Measurements from ENCODE around the gene GABARAP. TPM values are rescaled to one million over a fixed set of nuclear protein-coding genes. Genes with fewer than 3 reads are reported as not detected.

GABARAP gene
- total RNA-seq, 2 donors from 2014 or later: 264 to 317 TPM

DNA sequence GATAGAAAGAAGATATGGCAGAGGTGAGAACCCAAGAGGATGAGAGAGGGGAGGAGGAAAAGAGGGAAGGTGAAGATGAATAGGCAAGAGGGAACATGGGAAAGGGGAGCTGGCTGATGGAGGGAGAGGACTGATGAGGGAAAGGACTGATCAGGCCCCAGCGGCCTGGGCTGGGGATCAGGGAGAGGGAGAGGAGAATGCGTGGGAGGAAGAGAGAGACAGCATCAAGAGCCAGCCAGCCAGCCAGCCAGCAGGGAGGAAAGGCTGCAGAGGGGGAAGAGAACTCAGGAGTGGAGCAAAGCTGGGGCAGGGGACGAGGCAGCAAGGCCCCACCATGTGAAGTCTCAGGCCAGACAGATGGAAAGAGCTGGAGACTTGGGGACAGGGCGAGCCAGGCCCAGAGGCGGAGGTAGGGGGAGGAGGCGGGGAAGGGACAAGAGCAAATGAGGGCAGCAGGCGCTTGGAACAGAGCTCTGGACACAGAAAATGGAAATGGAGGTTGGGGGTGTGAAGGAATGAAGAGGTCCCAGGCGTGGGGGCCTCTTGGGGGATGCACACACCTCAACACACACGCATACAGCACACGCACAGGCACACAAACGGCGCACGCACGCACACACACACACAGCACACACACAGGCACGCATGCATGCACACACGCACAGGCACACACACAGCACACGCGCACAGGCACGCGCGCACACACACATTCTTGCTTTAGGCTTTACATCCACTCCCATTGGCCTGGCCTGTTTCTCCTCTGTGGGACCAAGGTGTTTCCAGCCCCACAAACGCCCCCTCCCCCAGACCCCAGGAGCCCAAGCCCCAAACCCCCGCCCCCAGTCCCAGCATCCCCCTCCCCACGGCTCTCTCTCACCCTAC, 34.9 kb downstream of the GABARAP start:
- H3K9ac ChIP-seq (ENCODE audit: extremely low read depth, low read length, poor library complexity, severe bottlenecking): no peak overlapping the region
- H3K9me3 Mint-ChIP-seq: no peaks in the 10 kb centered on the region
- peaks cover 8% of the 10 kb centered on the region for H3K36me3 Mint-ChIP-seq (ENCODE audit: low read depth)
- H3K4me3 ChIP-seq (ENCODE audit: low read length): no peak overlapping the region
- H3K9me3 ChIP-seq (ENCODE audit: control insufficient read depth, low read length): no peaks in the 10 kb centered on the region
- peaks cover 4% of the 10 kb centered on the region for H3K4me1 ChIP-seq (ENCODE audit: control insufficient read depth, insufficient read depth, low read length)
- no peak overlapping the region for H3K27ac Mint-ChIP-seq
- H3K4me1 Mint-ChIP-seq: peaks cover 20% of the 10 kb centered on the region
- TF ChIP-seq, protein P1, sequence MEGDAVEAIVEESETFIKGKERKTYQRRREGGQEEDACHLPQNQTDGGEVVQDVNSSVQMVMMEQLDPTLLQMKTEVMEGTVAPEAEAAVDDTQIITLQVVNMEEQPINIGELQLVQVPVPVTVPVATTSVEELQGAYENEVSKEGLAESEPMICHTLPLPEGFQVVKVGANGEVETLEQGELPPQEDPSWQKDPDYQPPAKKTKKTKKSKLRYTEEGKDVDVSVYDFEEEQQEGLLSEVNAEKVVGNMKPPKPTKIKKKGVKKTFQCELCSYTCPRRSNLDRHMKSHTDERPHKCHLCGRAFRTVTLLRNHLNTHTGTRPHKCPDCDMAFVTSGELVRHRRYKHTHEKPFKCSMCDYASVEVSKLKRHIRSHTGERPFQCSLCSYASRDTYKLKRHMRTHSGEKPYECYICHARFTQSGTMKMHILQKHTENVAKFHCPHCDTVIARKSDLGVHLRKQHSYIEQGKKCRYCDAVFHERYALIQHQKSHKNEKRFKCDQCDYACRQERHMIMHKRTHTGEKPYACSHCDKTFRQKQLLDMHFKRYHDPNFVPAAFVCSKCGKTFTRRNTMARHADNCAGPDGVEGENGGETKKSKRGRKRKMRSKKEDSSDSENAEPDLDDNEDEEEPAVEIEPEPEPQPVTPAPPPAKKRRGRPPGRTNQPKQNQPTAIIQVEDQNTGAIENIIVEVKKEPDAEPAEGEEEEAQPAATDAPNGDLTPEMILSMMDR (conservative IDR thresholded peaks at IDR 0.05): no peak
- no peak for DNase-seq
- peaks cover 12% of the 10 kb centered on the region for H3K36me3 ChIP-seq (ENCODE audit: control insufficient read depth, insufficient read depth, low read length)
- H3K4me3 Mint-ChIP-seq: peak overlapping the region; percentile 32
- 82 to 85% methylated on average over 12 to 22 of the region's 24 CpGs for WGBS, 2 experiments (ENCODE audit: insufficient coverage in 1 of 2, insufficient read length in 1 of 2)
- H3K27me3 ChIP-seq (ENCODE audit: control insufficient read depth, insufficient read depth, low read length, poor library complexity, severe bottlenecking): no peaks in the 10 kb centered on the region
- peaks cover 23% of the 10 kb centered on the region for H3K27me3 Mint-ChIP-seq (ENCODE audit: insufficient read depth)
- H3K27ac ChIP-seq (ENCODE audit: low read depth, low read length): peak overlapping the region; percentile 63

DNA sequence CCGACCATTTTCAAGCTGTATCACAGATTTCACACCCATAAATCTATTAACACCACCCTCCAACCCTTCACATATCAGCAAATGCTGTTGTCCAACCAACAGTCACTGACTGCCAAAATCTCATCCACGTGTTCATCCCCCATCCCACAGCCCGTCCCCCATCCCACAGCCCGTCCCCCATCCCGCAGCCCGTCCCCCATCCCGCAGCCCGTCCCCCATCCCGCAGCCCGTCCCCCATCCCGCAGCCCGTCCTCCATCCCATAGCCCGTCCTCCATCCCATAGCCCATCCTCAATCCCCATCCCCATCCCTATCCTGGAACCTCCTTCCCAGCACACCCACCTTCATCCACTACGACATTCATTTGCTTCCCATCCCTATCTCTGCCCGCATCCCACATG, 36.7 kb downstream of the GABARAP start:
- 54% methylated on average over 4 to 12 of the region's 15 CpGs for WGBS, 2 experiments (ENCODE audit: insufficient coverage in 1 of 2, insufficient read length in 1 of 2)
- Mint-ChIP-seq H3K27me3 (ENCODE audit: insufficient read depth) (peaks cover 20% of the 10 kb centered on the region), H3K9me3 (no peaks in the 10 kb centered on the region), H3K27ac (peak overlapping the region; percentile 54), H3K4me3 (peak overlapping the region; percentile 62), H3K4me1 (peaks cover 13% of the 10 kb centered on the region), H3K36me3 (ENCODE audit: low read depth) (peaks cover 17% of the 10 kb centered on the region)
- H3K27ac ChIP-seq (ENCODE audit: low read depth, low read length): peak overlapping the region; percentile 92
- peak; percentile 49 for DNase-seq
- no peaks in the 10 kb centered on the region for H3K27me3 ChIP-seq (ENCODE audit: control insufficient read depth, insufficient read depth, low read length, poor library complexity, severe bottlenecking)
- H3K9me3 ChIP-seq (ENCODE audit: control insufficient read depth, low read length): no peaks in the 10 kb centered on the region
- peaks cover 4% of the 10 kb centered on the region for H3K4me1 ChIP-seq (ENCODE audit: control insufficient read depth, insufficient read depth, low read length)
- no peak overlapping the region for H3K9ac ChIP-seq (ENCODE audit: extremely low read depth, low read length, poor library complexity, severe bottlenecking)
- TF ChIP-seq, protein P1 (conservative IDR thresholded peaks at IDR 0.05): no peak
- H3K36me3 ChIP-seq (ENCODE audit: control insufficient read depth, insufficient read depth, low read length): peaks cover 21% of the 10 kb centered on the region
- peak overlapping the region; percentile 84 for H3K4me3 ChIP-seq (ENCODE audit: low read length)

DNA sequence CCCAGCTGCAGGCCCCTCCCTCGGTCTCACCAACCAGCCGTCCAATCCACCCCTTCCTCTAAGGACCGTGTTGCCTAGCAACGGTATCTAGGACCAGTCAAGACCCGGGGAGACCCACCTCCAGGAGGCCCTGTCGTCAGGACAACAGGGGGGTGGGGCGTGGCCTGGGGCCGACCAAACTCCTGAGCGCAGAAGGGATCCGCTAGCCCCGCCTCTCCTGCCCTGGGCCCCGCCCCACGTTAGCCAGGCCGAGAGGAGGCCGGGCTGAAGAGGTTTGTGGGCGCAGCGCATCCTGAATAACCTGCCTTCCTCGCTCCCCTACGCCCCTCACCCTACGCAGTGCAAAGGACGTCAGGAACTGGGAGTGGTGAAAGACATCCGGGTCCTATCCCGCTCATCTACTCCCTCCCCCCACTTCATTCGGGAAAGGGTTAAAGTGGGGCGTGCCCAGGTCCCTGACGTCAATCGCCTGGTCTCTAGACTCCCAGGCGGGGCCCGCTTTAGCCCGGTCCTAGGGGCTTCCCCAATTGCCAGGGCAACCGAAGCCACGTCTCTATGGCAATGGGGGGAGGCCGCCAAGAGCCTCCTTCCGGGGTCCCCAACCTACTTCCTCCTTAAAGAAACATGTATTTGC, 37.3 kb downstream of the GABARAP start:
- H3K4me3 Mint-ChIP-seq: peak overlapping the region; percentile 62

More for the DNA sequence above, 37.3 kb downstream of the GABARAP start:
- WGBS, 2 experiments (ENCODE audit: insufficient coverage in 1 of 2, insufficient read length in 1 of 2): 1 to 2% methylated on average over 17 to 34 of the region's 34 CpGs
- no peaks in the 10 kb centered on the region for H3K9me3 Mint-ChIP-seq
- Histone ChIP-seq H3K27ac (ENCODE audit: low read depth, low read length) (peak overlapping the region; percentile 92), H3K9ac (ENCODE audit: extremely low read depth, low read length, poor library complexity, severe bottlenecking) (peak overlapping the region; percentile 25), H3K27me3 (ENCODE audit: control insufficient read depth, insufficient read depth, low read length, poor library complexity, severe bottlenecking) (no peaks in the 10 kb centered on the region), H3K4me1 (ENCODE audit: control insufficient read depth, insufficient read depth, low read length) (peaks cover 4% of the 10 kb centered on the region), H3K4me3 (ENCODE audit: low read length) (peak overlapping the region; percentile 84), H3K36me3 (ENCODE audit: control insufficient read depth, insufficient read depth, low read length) (peaks cover 21% of the 10 kb centered on the region), H3K9me3 (ENCODE audit: control insufficient read depth, low read length) (no peaks in the 10 kb centered on the region)
- H3K27me3 Mint-ChIP-seq (ENCODE audit: insufficient read depth): peaks cover 20% of the 10 kb centered on the region
- peak; percentile 99 for DNase-seq
- H3K36me3 Mint-ChIP-seq (ENCODE audit: low read depth): peaks cover 20% of the 10 kb centered on the region
- peaks cover 13% of the 10 kb centered on the region for H3K4me1 Mint-ChIP-seq
- H3K27ac Mint-ChIP-seq: peak overlapping the region; percentile 54
- TF ChIP-seq, protein P1 (conservative IDR thresholded peaks at IDR 0.05): no peak

All from endodermal cell (in vitro differentiated cells).